GM13977 (cell line): Measurements from ENCODE around the gene SYNE1.

ENCODE experiments used
- DNase-seq: peaks from one replicate; pipeline ENCODE4 v3.0.0; 2012; ENCODE audit warnings: low spot score
- in situ Hi-C: fragments of 300-500 bp; cut with MboI; formaldehyde crosslinking; loops from one replicate; pipeline ENCODE4 v1.12.0; 2022; ENCODE audit warnings: low sequenced_read_pairs, low pct_unique_long_range_greater_than_20kb, mixed read lengths, inconsistent platforms; ENCODE audit not compliant: unreplicated experiment
- TF ChIP-seq, protein P1 (sequence below): IDR thresholded peaks from 2 replicates; pipeline ENCODE4 v1.5.1; 2012; ENCODE audit warnings: mild to moderate bottlenecking, control low read depth; ENCODE audit not compliant: insufficient read depth; ENCODE audit errors: extremely low read depth, missing control alignments

Gene SYNE1

GRCh38 chr6:152195896-152196295 lies 441.3 kb downstream of the SYNE1 start:
- in situ Hi-C loops, result no loop called here

GRCh38 chr6:152189736-152190135 lies 447.4 kb downstream of the SYNE1 start:
- no peak for DNase-seq
- TF ChIP-seq, protein P1, sequence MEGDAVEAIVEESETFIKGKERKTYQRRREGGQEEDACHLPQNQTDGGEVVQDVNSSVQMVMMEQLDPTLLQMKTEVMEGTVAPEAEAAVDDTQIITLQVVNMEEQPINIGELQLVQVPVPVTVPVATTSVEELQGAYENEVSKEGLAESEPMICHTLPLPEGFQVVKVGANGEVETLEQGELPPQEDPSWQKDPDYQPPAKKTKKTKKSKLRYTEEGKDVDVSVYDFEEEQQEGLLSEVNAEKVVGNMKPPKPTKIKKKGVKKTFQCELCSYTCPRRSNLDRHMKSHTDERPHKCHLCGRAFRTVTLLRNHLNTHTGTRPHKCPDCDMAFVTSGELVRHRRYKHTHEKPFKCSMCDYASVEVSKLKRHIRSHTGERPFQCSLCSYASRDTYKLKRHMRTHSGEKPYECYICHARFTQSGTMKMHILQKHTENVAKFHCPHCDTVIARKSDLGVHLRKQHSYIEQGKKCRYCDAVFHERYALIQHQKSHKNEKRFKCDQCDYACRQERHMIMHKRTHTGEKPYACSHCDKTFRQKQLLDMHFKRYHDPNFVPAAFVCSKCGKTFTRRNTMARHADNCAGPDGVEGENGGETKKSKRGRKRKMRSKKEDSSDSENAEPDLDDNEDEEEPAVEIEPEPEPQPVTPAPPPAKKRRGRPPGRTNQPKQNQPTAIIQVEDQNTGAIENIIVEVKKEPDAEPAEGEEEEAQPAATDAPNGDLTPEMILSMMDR, result no peak
- in situ Hi-C loops, result no loop called here

More at GRCh38 chr6:152195896-152196295, 441.3 kb downstream of the SYNE1 start:
- no peak for DNase-seq
- TF ChIP-seq, protein P1, result no peak

GRCh38 chr6:152188011-152188410 lies 449.2 kb downstream of the SYNE1 start:
- in situ Hi-C loops, result no loop called here
- TF ChIP-seq, protein P1, result no peak
- no peak for DNase-seq

- TF ChIP-seq, protein P1, result no peak
- in situ Hi-C loops, result no loop called here
- DNase-seq, result no peak
Measured at GRCh38 chr6:152186840-152187239, 450.3 kb downstream of the SYNE1 start.

- in situ Hi-C loops, result no loop called here
- TF ChIP-seq, protein P1, result no peak
- no peak for DNase-seq
Measured at GRCh38 chr6:152184917-152185574, 452.1 kb downstream of the SYNE1 start.

DNA sequence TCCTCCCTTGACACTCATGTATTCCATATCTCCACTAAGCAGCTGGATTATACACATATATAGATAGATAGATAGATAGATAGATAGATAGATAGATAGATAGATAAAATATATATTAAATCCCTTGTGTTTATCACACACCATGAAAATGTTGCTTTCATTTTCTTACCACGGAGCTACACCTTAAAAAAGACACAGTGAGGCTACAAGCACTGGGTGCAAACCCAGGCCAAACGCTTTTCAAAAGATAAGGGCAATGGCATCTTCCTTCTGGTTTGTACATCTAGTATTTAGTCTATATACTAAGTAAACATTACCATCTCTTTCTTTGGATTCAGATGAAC lies 452.6 kb downstream of the SYNE1 start:
- TF ChIP-seq, protein P1, result no peak

More for the DNA sequence above, 452.6 kb downstream of the SYNE1 start:
- no peak for DNase-seq
- in situ Hi-C loops, result no loop called here
